Measurements from ENCODE around the gene DNMT3A. TPM values are rescaled to one million over a fixed set of nuclear protein-coding genes. Genes with fewer than 3 reads are reported as not detected.

The DNMT3A gene
- total and polyA plus RNA-seq, 2 experiments from 2014 or later: 47.2 to 80.4 TPM

DNA sequence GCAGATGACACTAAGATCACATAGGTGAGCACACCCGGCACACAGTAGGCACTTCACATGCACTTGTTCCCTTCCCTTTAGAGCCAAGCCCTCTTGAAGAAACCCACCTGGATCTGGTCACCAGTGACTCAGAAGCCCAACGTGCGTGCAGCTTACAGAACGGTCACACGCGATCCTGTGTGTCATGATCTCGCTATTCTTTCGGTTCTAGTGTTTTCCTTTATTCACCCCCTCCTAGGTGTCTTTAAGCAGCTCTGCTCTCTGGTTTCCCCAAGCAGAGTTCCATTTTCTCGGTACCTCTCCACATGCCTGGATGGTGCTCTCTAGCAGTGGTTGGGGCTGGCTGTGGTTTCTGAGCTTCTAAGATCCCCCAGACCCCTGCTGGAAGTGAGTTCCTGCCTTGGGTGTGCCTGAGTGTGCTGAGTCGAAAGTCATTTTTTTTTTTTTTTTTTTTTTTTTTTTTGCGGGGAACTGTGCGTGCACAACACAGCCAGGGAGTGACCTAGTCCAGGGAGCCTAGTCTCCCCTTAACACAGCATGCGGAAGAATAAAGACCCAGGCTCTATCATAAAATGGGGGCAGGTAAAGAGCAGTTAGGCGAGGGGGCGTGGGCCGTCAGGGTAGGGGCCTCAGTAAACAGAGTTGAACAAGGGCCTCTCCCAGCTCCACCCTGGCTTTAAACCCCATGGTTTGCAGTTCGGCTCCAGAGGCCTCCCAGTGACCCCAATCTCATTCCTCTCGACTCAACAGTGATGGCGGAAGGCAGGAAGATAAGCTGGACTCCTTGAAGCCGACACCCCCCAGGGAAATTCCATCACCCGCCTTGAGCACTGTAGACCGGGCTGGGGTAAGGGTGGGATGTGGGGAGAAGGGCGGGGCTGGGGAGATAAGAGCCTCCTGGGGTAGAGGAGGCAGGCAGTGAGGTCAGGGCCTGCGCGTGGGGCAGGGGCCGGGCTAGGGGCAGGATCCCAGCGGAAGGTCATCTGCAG is 29.8 kb upstream of the DNMT3A start (continued):
- TF ChIP-seq, protein P1, sequence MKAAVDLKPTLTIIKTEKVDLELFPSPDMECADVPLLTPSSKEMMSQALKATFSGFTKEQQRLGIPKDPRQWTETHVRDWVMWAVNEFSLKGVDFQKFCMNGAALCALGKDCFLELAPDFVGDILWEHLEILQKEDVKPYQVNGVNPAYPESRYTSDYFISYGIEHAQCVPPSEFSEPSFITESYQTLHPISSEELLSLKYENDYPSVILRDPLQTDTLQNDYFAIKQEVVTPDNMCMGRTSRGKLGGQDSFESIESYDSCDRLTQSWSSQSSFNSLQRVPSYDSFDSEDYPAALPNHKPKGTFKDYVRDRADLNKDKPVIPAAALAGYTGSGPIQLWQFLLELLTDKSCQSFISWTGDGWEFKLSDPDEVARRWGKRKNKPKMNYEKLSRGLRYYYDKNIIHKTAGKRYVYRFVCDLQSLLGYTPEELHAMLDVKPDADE (IDR thresholded peaks at IDR 0.05): no peak
- TF ChIP-seq JUNB (IDR thresholded peaks at IDR 0.05; ENCODE audit: unreplicated experiment): no peak
- no peak for TF ChIP-seq NANOG (IDR thresholded peaks at IDR 0.05; ENCODE audit: borderline replicate concordance)
- TF ChIP-seq CREB1 (CRISPR knock-in tag; IDR thresholded peaks at IDR 0.05; ENCODE audit: low read depth): no peak
- TF ChIP-seq REST (IDR thresholded peaks at IDR 0.05; ENCODE audit: unreplicated experiment): no peak
- no peak for TF ChIP-seq POLR2AphosphoS5 (IDR thresholded peaks at IDR 0.05; ENCODE audit: low read depth)

DNA sequence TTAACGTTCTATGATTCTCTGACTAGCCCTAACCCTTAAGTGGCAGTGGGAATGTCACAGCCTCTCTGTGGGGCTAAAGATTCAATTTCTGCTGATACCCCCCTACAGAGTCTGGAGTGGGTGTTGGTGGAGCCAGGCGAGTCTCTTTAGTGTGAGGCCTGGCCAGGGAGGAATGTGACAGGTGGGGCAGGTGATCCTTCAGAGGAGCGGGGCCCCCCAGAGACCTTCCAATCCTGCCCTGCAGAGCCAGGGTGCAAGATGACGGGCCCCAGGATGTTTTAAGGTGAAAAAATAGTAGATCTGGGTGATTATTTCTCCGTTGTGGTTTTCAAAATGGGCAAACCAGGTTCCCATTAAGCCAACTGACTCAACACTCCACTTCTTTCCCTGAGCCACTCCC is 28.2 kb upstream of the DNMT3A start:
- ATAC-seq (no peak), DNase-seq (ENCODE audit: low spot score) (no peak)
- Histone ChIP-seq H3K4me3 (no peak overlapping the region), H3K36me3 (ENCODE audit: insufficient read depth) (no peaks in the 10 kb centered on the region), H3F3A (replicated peaks; ENCODE audit: low read depth) (no peaks in the 10 kb centered on the region), H3K27ac (ENCODE audit: low read depth) (no peak overlapping the region), H3K9me2 (ENCODE audit: insufficient read depth) (no peaks in the 10 kb centered on the region), H3K4me2 (no peak overlapping the region), H3K79me2 (replicated peaks; ENCODE audit: insufficient read depth) (no peaks in the 10 kb centered on the region), H2AFZ (no peak overlapping the region), H3K27me3 (ENCODE audit: insufficient read depth) (no peaks in the 10 kb centered on the region), H4K20me1 (replicated peaks; ENCODE audit: insufficient read depth) (no peaks in the 10 kb centered on the region), H3K4me1 (ENCODE audit: insufficient read depth) (0 out of 2 replicates have a peak, but pooled peaks cover 3% of the 10 kb centered on the region)
- no peak overlapping the region for H3K4me3 Mint-ChIP-seq
- no peak overlapping the region for H3K27ac Mint-ChIP-seq
- H3K4me1 Mint-ChIP-seq: peaks cover 8% of the 10 kb centered on the region; the same call in 2 of the 3 replicates
- peaks cover 15% of the 10 kb centered on the region for H3K27me3 Mint-ChIP-seq (ENCODE audit: insufficient read depth, low read depth, poor library complexity)
- H3K9me3 Mint-ChIP-seq: no peaks in the 10 kb centered on the region; the same call in 1 of the 3 replicates
- no peaks in the 10 kb centered on the region for H3K36me3 Mint-ChIP-seq (ENCODE audit: low read depth)
- TF ChIP-seq CREB1 (CRISPR knock-in tag; IDR thresholded peaks at IDR 0.05; ENCODE audit: low read depth) (no peak), POLR2AphosphoS5 (IDR thresholded peaks at IDR 0.05; ENCODE audit: low read depth) (no peak), STAT1 (IDR thresholded peaks at IDR 0.05; ENCODE audit: unreplicated experiment) (no peak), NANOG (IDR thresholded peaks at IDR 0.05; ENCODE audit: borderline replicate concordance) (no peak), ZNF114 (CRISPR knock-in tag; IDR thresholded peaks at IDR 0.05) (no peak), EZH2 (IDR thresholded peaks at IDR 0.05; ENCODE audit: low read depth, unreplicated experiment) (no peak), REST (IDR thresholded peaks at IDR 0.05; ENCODE audit: unreplicated experiment) (no peak)
- TF ChIP-seq, protein P2, sequence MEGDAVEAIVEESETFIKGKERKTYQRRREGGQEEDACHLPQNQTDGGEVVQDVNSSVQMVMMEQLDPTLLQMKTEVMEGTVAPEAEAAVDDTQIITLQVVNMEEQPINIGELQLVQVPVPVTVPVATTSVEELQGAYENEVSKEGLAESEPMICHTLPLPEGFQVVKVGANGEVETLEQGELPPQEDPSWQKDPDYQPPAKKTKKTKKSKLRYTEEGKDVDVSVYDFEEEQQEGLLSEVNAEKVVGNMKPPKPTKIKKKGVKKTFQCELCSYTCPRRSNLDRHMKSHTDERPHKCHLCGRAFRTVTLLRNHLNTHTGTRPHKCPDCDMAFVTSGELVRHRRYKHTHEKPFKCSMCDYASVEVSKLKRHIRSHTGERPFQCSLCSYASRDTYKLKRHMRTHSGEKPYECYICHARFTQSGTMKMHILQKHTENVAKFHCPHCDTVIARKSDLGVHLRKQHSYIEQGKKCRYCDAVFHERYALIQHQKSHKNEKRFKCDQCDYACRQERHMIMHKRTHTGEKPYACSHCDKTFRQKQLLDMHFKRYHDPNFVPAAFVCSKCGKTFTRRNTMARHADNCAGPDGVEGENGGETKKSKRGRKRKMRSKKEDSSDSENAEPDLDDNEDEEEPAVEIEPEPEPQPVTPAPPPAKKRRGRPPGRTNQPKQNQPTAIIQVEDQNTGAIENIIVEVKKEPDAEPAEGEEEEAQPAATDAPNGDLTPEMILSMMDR (conservative IDR thresholded peaks at IDR 0.05; ENCODE audit: low read depth in 2 of 2): no peak

All from GM23338 (cell line).